Activated CD4-positive, alpha-beta memory T cell treated with anti-CD3 and anti-CD28 coated beads, Interleukin-2, amount 10 ng/mL, durations not matched to agents 7 days and 5 days (primary cell): ENCODE measurements around the gene GUCD1. TPM values are rescaled to one million over a fixed set of nuclear protein-coding genes. Genes with fewer than 3 reads are reported as not detected.
"Not testable (repeated sequence)": the region's sequence is repeated elsewhere in the genome, so short reads cannot be mapped to it uniquely, and the experiment has no call there.

Experiments used
- CTCF ChIA-PET: fragments of 350-600 bp; sonication (Branson Sonifier 250); formaldehyde crosslinking; loops from one replicate; lab custom pipeline; 2021; ENCODE audit warnings: antibody characterized with exemption, inconsistent platforms; lab: Charles Lee
- POLR2A ChIA-PET: fragments of 350-600 bp; sonication (Branson Sonifier 250); formaldehyde crosslinking; loops from one replicate; lab custom pipeline; 2021; ENCODE audit warnings: antibody characterized with exemption; lab: Charles Lee
- DNase-seq: peaks from one replicate; pipeline ENCODE4 v3.0.0-alpha.2; 2020
- H3K27ac Mint-ChIP-seq: one replicate; pipeline ENCODE4 v1.8.0; 2021; ENCODE audit warnings: mild to moderate bottlenecking, mixed read lengths
- H3K27me3 Mint-ChIP-seq: one replicate; pipeline ENCODE4 v1.8.0; 2021; ENCODE audit warnings: mixed read lengths
- H3K36me3 Mint-ChIP-seq: one replicate; pipeline ENCODE4 v1.8.0; 2021; ENCODE audit warnings: low read depth, mixed read lengths
- H3K4me1 Mint-ChIP-seq: one replicate; pipeline ENCODE4 v1.8.0; 2021; ENCODE audit warnings: mixed read lengths
- H3K4me3 Mint-ChIP-seq: one replicate; pipeline ENCODE4 v1.8.0; 2021; ENCODE audit warnings: mild to moderate bottlenecking, mixed read lengths
- H3K9me3 Mint-ChIP-seq: one replicate; pipeline ENCODE4 v1.8.0; 2021; ENCODE audit warnings: mixed read lengths
- total RNA-seq, 2 experiments: library from RNA; stranded (reverse); gene quantifications; one replicate each; pipeline ENCODE4 v1.2.3, GENCODE V29; 2021

The GUCD1 gene
- total RNA-seq, 2 experiments from 2014 or later = 115 to 118 TPM

DNA sequence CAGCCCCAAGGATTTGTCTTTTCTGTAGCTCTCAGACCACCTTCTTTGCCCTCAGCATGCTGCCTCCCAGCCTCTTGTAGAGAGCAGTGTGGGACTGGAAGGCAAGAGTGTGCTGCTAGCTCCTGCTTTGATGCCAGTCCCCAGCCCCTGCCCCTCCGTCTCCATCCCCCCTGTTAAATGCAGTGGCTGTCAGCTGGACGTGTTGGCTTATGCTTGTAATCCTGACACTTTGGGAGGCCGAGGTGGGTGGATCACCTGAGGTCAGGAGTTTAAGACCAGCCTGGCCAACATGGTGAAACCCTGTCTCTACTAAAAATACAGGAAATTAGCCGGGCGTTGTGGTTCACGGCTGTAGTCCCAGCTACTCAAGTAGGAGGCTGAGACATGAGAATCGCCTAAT, 16.3 kb upstream of the GUCD1 start:
- no peak for DNase-seq
- CTCF ChIA-PET = no interaction called here
- no peak overlapping the region for H3K27ac Mint-ChIP-seq
- H3K4me1 Mint-ChIP-seq = peaks cover 2% of the 10 kb centered on the region
- no peaks in the 10 kb centered on the region for H3K27me3 Mint-ChIP-seq
- POLR2A ChIA-PET = interaction anchor here (2.2 to 2.7 kb wide), 2 partner anchors 13 to 16 kb away, joined by 6 to 15 read pairs; partner anchors contain the start of genes GUCD1 and SNRPD3
- no peak overlapping the region for H3K4me3 Mint-ChIP-seq
- H3K9me3 Mint-ChIP-seq = no peaks in the 10 kb centered on the region
- peaks cover 67% of the 10 kb centered on the region for H3K36me3 Mint-ChIP-seq

DNA sequence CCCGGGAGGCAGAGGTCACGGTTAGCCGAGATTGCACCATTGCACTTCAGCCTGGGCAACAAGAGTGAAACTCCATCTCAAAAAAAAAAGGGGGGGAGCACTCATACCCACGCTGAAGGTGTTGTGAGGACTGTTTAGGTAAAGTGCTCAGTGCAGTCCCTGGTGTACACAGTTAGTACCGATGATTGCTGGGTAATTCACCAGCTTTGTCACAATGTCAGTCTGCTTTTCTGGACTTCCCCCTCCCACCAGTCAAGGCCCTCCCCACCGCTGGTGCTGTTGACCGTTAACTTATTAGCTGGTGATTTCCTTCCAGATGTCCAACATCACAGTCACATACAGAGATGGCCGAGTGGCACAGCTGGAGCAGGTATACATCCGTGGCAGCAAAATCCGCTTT, 12.7 kb upstream of the GUCD1 start:
- ChIA-PET POLR2A (no interaction called here), CTCF (no interaction called here)
- no peaks in the 10 kb centered on the region for H3K9me3 Mint-ChIP-seq
- no peak for DNase-seq
- H3K4me3 Mint-ChIP-seq = no peak overlapping the region
- H3K4me1 Mint-ChIP-seq = peaks cover 16% of the 10 kb centered on the region
- H3K27ac Mint-ChIP-seq = no peak overlapping the region
- peaks cover 59% of the 10 kb centered on the region for H3K36me3 Mint-ChIP-seq
- no peaks in the 10 kb centered on the region for H3K27me3 Mint-ChIP-seq

DNA sequence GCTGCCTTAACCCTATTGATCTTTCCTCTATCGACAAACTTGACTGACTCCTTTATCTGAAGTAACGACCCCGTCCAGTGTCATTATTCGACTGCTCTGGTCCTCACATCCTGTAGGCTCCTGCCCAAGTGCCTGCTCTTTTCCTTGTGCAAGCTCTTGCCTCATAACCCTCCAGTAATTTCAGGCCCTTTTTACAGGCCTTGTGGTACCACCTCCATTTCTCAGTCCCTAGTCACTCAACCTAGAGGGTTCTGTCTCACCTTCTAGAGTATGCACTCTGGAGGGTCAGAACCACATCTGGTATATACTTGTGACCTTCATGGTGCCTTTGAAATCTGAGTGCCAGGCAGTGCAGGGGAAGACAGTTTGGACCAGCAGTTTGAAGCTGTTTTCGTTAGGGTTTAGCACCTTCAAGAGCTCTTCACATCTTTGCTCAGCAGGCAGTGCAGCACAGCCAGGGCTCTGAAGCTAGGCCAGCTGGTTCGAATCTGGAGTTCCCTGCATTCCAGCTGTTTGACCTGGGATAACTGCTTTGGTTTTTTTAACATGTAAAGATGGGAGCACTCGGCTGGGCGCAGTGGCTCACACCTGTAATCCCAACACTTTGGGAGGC, 12.1 kb upstream of the GUCD1 start:
- H3K27ac Mint-ChIP-seq = peak overlapping the region; percentile 5
- no peaks in the 10 kb centered on the region for H3K9me3 Mint-ChIP-seq
- no peak overlapping the region for H3K4me3 Mint-ChIP-seq
- ChIA-PET CTCF (no interaction called here), POLR2A (no interaction called here)
- no peaks in the 10 kb centered on the region for H3K27me3 Mint-ChIP-seq
- H3K4me1 Mint-ChIP-seq = peaks cover 18% of the 10 kb centered on the region
- peaks cover 57% of the 10 kb centered on the region for H3K36me3 Mint-ChIP-seq
- no peak for DNase-seq

DNA sequence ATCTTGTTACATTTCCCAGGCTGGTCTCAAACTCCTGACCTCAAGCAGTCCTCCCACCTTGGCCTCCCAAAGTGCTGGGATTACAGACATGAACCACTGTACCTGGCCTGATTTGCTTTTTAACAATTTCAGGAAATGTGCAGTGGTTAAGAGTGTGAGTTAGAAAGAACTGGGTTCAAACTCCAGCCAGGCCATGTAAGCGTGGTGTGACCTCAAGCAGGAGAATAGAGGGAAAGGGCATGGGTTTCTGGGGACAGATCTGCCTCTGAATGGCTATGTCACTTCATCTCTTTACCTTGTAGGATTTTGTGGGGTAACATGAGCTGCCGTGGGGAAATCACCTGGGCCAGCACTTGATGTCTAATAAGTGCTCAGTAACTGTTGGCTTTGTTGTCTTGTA, 10.1 kb upstream of the GUCD1 start:
- ChIA-PET POLR2A (no interaction called here), CTCF (no interaction called here)
- no peaks in the 10 kb centered on the region for H3K27me3 Mint-ChIP-seq
- H3K9me3 Mint-ChIP-seq = no peaks in the 10 kb centered on the region
- H3K27ac Mint-ChIP-seq = no peak overlapping the region
- peaks cover 54% of the 10 kb centered on the region for H3K36me3 Mint-ChIP-seq
- H3K4me3 Mint-ChIP-seq = no peak overlapping the region
- DNase-seq = no peak
- H3K4me1 Mint-ChIP-seq = peaks cover 26% of the 10 kb centered on the region

DNA sequence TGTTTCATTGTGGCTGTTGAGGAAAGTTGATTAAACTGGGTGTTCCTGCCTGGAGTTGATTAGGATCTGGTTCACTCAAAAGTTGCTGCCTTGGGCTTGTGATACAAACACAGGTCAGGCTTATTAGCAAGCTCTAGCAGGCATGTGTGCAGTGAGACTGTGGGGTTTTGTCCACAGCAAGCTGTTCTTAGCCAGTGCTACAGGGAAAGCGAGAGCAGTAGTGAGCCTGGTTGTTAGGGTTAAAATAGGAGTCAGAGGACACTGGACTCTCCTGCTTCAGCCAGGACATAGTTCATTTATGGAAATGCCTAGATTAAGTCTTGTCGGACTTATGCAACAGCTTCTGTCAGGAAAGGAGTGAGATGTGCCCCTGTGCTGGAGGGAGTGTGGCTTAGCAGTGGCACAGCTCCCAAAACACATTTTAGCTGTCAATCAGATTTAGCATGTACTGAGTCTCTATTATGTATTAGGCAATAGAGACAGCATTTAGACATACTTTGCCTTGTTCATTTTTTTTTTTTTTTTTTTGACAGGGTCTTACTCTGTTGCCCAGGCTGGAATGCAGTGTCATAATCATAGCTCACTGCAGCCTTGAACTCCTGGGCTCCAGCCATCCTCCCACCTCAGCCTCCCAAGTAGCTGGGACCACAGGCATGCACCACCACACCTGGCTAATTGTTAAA, 9.6 kb upstream of the GUCD1 start:
- H3K36me3 Mint-ChIP-seq = peaks cover 52% of the 10 kb centered on the region
- H3K4me1 Mint-ChIP-seq = peaks cover 29% of the 10 kb centered on the region
- H3K4me3 Mint-ChIP-seq = no peak overlapping the region
- no peak for DNase-seq
- H3K27me3 Mint-ChIP-seq = no peaks in the 10 kb centered on the region
- no peaks in the 10 kb centered on the region for H3K9me3 Mint-ChIP-seq
- ChIA-PET POLR2A (interaction anchor here (1.0 kb wide), 1 partner anchor 8 kb away, joined by 5 read pairs; no protein-coding TSS in a partner anchor), CTCF (no interaction called here)
- no peak overlapping the region for H3K27ac Mint-ChIP-seq

DNA sequence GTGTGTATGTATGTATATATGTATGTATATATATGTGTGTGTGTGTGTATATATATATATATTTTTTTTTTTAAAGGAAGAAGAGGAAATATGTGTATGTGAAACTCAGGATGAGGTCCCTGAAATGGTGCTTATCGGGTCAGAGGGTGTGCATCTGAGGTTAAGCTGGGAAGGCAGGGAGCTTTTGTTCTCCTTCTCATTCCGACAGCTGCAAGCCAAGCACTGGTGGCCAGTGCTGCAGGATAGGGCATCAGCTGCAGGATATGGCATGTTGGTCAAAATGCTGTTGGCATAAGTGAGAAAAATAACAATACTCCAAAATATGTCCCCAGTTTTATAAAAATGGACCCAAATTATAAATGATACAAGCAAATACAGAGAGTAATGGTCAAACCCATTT, 8.3 kb upstream of the GUCD1 start:
- no peak for DNase-seq
- H3K4me1 Mint-ChIP-seq = peaks cover 42% of the 10 kb centered on the region

DNA sequence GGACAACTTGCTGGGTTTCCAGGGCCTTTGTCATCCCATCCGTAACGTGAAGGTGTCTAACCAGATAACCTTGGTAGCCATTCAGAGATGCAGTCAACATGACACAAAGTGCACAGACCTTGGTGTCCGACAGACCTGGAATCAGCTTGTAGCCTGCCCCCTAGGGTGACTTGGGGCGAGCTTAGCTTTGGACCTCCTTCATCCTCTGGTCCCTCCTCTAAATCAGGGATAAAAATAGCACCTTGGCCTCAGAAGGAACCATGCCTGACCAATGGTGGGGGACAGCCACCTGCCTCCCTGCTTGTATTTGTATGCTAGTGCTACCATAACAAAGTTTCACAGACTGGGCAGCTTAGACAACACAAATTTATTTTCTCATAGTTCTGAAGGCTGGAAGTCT, 4.5 kb upstream of the GUCD1 start:
- Mint-ChIP-seq H3K27me3 (no peaks in the 10 kb centered on the region), H3K9me3 (no peaks in the 10 kb centered on the region), H3K4me1 (peaks cover 56% of the 10 kb centered on the region), H3K4me3 (no peak overlapping the region), H3K27ac (no peak overlapping the region), H3K36me3 (peaks cover 58% of the 10 kb centered on the region)
- DNase-seq = no peak
- CTCF ChIA-PET = no interaction called here
- POLR2A ChIA-PET = interaction anchor here (1.0 kb wide), 1 partner anchor 48 kb away, joined by 4 read pairs; no protein-coding TSS in a partner anchor

More for the DNA sequence above, 8.3 kb upstream of the GUCD1 start:
- ChIA-PET POLR2A (no interaction called here), CTCF (no interaction called here)
- Mint-ChIP-seq H3K9me3 (no peaks in the 10 kb centered on the region), H3K36me3 (peaks cover 57% of the 10 kb centered on the region), H3K4me3 (no peak overlapping the region), H3K27ac (no peak overlapping the region), H3K27me3 (no peaks in the 10 kb centered on the region)

DNA sequence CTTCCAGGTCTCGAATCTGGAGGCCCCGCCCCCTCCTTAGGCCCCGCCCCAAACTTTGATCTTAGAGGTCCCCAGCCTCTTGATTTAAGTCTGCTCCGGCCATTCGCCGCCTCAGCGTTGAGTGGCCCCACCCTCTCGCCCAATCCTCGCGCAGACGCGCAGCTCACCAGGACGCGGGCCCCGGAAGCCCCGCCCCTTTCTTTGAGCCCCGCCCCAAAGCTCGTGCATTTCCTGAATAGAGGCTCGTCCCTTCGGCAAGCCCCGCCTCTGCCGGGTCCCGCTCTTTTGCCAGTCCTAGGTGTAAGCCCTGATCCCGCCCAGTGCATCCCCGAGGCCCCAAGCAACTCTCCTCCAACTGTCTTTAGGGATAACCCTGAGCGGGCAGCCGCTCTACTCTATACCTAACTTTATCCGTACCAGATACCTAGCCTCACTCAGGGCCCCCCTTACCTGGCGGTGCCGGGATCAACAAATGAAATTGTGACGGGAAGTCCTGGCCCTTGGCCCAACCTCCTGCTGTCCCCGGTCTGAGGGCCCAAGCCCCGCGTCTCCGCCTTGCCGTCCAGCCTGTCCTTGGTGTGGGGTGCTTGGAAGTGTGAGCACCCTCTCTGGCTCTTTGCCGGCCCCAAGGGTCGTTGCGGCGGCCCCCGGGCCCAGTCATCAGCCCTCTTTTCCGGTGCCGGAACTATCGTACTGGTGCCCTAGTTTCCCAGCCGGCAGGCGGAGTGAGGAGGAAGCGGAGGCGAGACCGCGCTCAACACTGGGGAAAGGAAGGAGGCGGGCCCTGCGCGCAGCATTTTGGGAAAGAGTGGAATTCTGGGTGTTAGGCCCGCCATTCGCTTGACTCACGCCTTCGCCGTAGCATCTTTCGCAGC, 464 bp upstream of the GUCD1 start, which contains the start of gene SNRPD3:
Gene SNRPD3, plus strand, starts transcription at position 835 of the 875 bp plus-strand sequence. CDS start 1,676 bp downstream, outside the sequence.
- H3K4me3 Mint-ChIP-seq = peak within 1 kb of the TSS; percentile 99
- H3K9me3 Mint-ChIP-seq = no peaks in the 10 kb centered on the region
- ChIA-PET CTCF (interaction anchor here (0.6 to 1.6 kb wide), 6 partner anchors 28 to 248 kb away, joined by 3 read pairs; no protein-coding TSS in a partner anchor), POLR2A (interaction anchor here (0.6 to 3.8 kb wide), 25 partner anchors 11 to 661 kb away, joined by 3 to 17 read pairs (median 5); partner anchors contain the start of genes ADORA2A, CABIN1, LRRC75B and MIF)
- peak; percentile 100 for DNase-seq
- H3K4me1 Mint-ChIP-seq = peaks cover 58% of the 10 kb centered on the region
- no peaks in the 10 kb centered on the region for H3K27me3 Mint-ChIP-seq
- peak within 1 kb of the TSS; percentile 93 for H3K27ac Mint-ChIP-seq
- H3K36me3 Mint-ChIP-seq = peaks cover 42% of the 10 kb centered on the region

DNA sequence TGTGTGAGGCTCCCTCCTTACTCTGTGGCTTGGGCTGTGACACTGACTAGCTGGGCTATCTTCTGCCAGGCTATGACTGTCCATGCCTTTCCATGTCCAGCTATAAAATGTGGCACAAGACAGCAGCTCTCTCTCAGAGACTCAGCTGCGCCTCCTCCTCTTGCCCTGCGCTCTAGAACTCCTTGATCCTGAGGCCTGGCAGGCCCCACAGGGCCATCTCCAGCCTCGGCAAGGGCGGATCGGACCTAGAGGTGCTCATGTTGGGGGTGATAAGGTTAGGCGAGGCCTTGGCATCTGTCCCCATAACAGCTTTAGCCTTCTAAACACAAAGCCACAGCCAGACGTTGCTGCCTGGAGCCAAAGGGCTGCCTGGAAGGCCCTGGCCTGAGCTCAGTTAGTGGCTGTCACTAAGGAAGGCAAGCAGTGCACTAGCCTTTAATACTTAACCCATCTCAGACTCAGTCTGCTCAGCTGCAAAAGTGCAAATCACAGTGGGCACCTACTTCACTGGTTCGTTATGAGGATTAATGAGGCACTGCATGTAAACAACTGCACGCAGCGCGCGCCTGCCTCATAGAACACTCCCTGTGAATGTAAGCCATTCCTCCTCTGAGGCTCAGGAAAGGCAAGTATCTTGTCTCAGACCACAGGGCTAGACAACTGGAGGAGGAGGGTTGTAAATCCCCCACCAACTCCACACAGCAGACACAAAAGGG, 1.2 kb downstream of the GUCD1 start:
- POLR2A ChIA-PET = interaction anchor here (0.9 to 3.8 kb wide), 10 partner anchors 9 to 126 kb away, joined by 3 to 17 read pairs (median 6); partner anchors contain the start of gene ADORA2A
- H3K4me3 Mint-ChIP-seq = peak overlapping the region; percentile 93
- peak; percentile 19 for DNase-seq
- peaks cover 34% of the 10 kb centered on the region for H3K36me3 Mint-ChIP-seq
- H3K27ac Mint-ChIP-seq = peak overlapping the region; percentile 80
- CTCF ChIA-PET = no interaction called here
- H3K9me3 Mint-ChIP-seq = no peaks in the 10 kb centered on the region
- H3K4me1 Mint-ChIP-seq = peaks cover 50% of the 10 kb centered on the region
- no peaks in the 10 kb centered on the region for H3K27me3 Mint-ChIP-seq

DNA sequence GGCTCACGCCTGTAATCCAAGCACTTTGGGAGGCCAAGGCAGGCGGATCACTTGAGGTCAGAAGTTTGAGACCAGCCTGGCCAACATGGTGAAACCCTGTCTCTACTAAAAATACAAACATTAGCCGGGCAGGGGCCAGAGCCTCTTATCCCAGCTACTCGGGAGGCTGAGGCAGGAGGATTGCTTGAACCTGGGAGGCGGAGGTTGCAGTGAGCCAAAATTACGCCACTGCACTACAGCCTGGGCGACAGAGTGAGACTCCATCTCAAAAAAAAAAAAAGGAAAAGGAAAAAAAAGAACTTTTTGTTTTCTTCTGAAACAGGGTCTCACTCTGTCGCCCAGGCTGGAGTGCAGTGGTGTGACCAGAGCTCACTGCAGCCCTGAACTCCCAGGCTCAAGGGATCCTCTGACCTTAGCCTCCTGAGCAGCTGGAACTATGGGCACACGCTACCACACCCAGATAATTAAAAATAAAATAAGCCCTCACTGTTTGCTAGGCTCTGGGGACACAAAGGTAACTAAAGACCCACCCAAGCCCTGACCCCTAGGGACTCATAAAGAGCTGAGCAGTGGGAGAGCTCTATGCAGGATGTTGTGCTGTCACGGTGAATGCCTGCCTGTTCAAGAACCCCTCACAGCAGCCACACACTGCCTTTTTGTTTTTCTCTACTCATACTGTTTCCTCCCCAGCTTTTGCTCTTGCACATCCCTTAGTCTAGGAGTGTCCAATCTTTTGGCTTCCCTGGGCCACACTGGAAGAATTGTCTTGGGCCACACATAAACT, 2.2 kb downstream of the GUCD1 start:
- CTCF ChIA-PET, H3K4me3 Mint-ChIP-seq: not testable (repeated sequence)
- POLR2A ChIA-PET = interaction anchor here (1.0 to 3.8 kb wide), 5 partner anchors 8 to 49 kb away, joined by 3 to 17 read pairs (median 4); no protein-coding TSS in a partner anchor

DNA sequence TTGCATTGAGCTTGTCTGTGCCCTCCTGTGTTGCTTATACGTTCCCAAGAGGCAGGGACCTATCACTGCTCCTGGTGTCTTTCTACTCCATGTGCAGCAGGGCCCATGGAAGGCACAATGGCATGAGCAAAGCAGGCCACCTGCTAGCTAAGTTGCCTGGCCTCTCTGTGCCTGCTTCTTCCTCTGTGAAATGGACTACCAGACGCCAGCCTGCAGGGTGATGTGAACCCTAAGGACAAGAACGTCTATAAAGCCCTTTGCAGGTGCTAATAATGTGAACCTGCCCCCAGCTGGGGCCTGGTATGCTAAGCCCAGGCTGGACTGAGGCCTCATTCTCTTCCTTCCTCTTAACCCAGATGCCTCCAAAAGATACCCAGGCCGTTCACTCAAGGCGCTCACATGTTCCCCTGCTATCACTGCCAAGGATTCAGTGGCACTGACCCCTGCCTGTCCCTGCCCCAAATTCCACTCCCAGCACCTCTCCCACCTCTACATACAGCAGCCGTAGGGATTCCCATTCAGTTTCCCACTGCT, 4.0 kb downstream of the GUCD1 start:
- CTCF ChIA-PET = no interaction called here
- Mint-ChIP-seq H3K4me1 (peaks cover 27% of the 10 kb centered on the region), H3K36me3 (peaks cover 31% of the 10 kb centered on the region), H3K27me3 (no peaks in the 10 kb centered on the region), H3K4me3 (no peak overlapping the region), H3K27ac (no peak overlapping the region), H3K9me3 (no peaks in the 10 kb centered on the region)
- no peak for DNase-seq
- POLR2A ChIA-PET = interaction anchor here (1.5 to 1.6 kb wide), 2 partner anchors 9 to 13 kb away, joined by 4 read pairs; no protein-coding TSS in a partner anchor

More for the DNA sequence above, 2.2 kb downstream of the GUCD1 start:
- peaks cover 29% of the 10 kb centered on the region for H3K36me3 Mint-ChIP-seq
- H3K27me3 Mint-ChIP-seq, H3K9me3 Mint-ChIP-seq, DNase-seq: not testable (repeated sequence)
- peak overlapping the region; percentile 54 for H3K27ac Mint-ChIP-seq
- H3K4me1 Mint-ChIP-seq = peaks cover 39% of the 10 kb centered on the region
